CD4-positive, alpha-beta T cell treated with Interleukin-15 for 4 hours (primary cell): ENCODE measurements around the gene PRR22.
"Not testable (repeated sequence)": the region's sequence is repeated elsewhere in the genome, so short reads cannot be mapped to it uniquely, and the experiment has no call there.

Source experiments
- DNase-seq: peaks from one replicate; pipeline ENCODE4 v3.0.0-alpha.2; 2020; ENCODE audit warnings: low spot score

Gene PRR22

GRCh38 chr19:5751709-5752108, 32.8 kb downstream of the PRR22 start:
- no peak for DNase-seq

- DNase-seq = no peak
Observed at GRCh38 chr19:5749505-5749904, 35.0 kb downstream of the PRR22 start.

- DNase-seq = not testable (repeated sequence)
Observed at GRCh38 chr19:5748920-5749319, 35.6 kb downstream of the PRR22 start.

- not testable (repeated sequence) for DNase-seq
Observed at GRCh38 chr19:5744999-5745398, 39.5 kb downstream of the PRR22 start.

GRCh38 chr19:5743630-5744029, 40.9 kb downstream of the PRR22 start:
- DNase-seq = no peak

GRCh38 chr19:5742051-5742450, 42.5 kb downstream of the PRR22 start:
- no peak for DNase-seq

- no peak for DNase-seq
Observed at GRCh38 chr19:5738423-5738822, 46.1 kb downstream of the PRR22 start.

GRCh38 chr19:5733172-5733571, 51.4 kb downstream of the PRR22 start:
- not testable (repeated sequence) for DNase-seq
